ENCODE measurements around the gene FANK1.
A peak's percentile ranks its signal among the peaks of the same experiment; 100 is the strongest.

Gene FANK1

DNA sequence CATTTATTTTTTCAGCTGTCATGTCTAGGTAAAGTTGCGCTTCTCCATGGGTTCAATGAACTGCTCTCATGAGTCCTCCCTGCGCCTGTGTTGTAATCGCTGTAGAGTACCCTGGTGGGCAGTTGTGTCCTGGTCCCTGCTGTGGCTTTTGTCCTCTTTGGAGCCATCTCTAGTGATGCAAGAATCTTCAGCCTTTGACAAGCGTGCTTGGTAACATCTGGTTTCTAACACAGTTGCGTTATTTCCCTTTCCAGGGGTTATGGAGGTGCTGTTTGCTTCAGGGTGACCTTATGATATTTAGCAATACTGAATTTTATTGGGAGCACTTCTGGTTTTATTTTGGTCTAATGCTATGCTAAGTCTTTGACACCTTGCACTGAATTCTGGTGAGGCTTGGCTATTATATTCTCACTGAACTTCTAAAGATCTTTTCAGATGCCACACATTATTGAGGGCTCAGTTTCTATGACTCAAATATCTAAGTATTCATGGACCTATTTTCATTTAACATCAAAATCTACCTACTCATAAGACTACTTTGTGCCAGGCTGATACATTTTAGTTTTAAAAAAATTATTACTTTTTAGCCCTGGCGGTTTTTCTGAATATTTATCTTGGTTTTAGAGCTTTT, 88.6 kb downstream of the FANK1 start:
- DNase-seq (ENCODE audit: low spot score) (no peak), FAIRE-seq (no peak)

DNA sequence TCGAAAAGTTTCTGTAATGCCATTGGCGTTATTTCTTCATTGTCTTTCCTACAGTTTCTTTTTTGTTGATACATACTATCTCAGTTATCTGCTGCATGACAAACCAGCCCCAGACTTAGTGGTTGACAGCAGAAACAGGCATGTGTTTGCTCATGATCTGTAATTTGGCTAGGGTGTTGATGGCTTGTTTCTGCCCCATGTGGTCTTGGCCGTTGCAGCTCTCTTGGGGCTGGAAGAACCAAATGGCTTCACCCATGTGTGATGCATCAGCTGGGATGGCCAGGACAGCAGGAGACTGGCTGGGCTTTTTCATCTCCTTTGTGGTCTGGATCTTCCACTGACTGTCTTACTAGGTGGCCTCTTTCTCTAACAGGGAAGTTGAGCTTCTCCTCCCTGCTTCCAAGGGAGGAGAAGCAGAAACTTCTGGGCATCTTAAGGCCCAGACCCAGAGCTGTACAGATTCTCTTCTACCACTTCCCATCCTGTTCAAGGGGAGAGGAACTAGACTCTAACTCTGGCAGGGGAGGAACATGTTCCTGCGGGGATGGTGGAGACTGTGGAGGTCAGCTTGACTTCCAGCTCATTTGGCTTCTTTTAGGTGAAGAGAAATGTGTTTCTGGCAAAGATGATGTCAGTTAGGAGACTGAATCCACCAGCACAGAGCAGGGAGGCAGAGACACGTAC, 89.3 kb downstream of the FANK1 start:
- FAIRE-seq, result no peak

DNA sequence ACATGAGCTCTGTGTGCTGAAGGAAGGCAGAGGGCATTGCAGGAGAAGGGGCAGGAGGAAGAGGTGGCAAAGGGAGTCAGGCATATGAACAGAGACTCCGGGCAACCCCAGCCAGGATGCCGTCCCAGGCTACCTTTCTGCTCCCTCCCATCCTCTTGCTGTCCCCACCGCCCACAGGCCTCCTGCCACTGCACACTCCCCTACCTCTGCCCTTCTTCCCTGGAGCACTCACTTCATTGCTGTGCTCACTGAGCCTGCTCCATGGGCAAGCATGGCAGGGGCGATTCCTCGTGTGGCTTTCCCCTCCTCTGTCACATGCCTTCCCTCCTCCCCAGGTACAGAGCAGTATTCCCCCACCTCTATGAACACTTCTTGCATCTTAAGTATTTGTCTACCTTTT, 93.4 kb downstream of the FANK1 start:
- DNase-seq (ENCODE audit: low spot score), result no peak
- no peak for FAIRE-seq

More for the DNA sequence above, 89.3 kb downstream of the FANK1 start:
- no peak for DNase-seq (ENCODE audit: low spot score)

DNA sequence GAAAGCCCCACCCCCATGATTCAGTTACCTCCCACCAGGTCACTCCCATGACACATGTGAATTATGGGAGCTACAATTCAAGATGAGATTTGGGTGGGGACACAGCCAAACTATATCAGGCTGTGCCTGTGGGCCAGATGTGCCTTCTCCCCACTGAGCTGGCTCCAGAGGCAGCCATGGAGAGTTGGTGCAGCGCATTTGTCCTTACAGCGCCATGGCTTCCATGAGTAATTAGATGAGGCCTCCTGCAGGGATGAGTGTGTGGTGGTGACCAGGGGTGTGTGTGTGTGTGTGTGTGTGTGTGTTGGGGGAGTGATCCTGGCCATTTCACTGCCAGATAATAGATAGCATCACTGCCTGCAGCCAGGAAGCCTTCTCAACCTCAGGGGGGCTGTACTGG, 94.6 kb downstream of the FANK1 start:
- no peak for FAIRE-seq
- no peak for DNase-seq (ENCODE audit: low spot score)

DNA sequence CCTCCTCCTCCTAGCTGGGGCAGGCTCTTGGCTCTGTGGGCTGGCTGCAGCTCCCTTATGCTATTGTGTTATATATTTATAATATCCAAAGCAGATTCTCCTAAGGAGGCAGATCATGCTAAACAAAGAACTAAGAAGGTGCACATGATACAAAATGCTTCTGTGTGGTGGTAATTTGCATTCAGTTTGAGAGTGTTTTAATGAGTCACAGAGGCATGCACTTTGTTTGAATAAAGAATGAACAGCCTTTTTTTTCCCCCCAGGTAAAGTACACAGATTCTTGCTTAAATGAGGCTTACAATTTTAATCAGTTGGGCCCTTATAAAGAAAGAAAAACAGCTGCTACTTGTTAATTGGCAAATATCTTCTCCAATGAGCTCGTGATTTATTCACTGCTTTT, 95.0 kb downstream of the FANK1 start:
- DNase-seq (ENCODE audit: low spot score) (no peak), FAIRE-seq (no peak)

DNA sequence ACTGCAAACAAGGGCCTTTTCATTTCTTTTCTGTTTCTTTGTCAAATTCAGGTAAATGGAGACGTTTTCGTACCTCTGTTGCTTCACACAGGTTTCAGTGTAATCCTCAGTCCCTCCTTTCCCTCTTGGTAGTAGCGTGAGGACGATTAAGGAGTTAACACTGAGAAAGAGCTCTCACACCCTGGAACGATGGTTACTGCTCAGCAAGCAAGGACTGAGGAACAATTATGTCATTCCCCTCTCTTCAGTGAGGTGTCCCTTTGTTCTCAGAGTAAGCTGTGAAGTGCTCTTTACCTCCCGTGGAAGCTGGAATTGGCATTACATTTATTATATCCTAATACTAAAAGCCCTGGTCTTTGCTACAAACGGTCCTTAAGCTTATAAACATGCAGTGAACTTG, 95.9 kb downstream of the FANK1 start:
- DNase-seq (ENCODE audit: low spot score) (no peak), FAIRE-seq (no peak)

DNA sequence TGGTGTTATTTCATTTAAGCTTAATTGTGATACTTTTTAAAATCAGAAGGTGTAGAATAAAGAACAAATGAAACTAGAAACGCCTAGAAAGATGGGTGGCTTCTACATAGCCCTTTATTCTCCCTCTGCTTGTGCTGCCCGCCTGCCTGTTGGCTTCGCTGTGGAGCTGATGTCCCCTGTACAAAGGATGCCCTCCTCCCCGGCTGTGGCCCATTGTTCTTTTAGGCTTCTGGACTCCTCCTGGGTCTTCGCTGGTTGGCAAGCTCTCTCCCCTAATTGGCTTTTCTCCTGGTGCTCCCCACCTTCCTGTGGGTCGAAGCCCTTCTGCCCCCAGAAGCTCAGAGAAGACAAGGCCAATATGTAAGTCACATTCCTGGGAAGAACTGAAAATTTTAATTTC, 98.2 kb downstream of the FANK1 start:
- no peak for FAIRE-seq
- DNase-seq (ENCODE audit: low spot score), result no peak

DNA sequence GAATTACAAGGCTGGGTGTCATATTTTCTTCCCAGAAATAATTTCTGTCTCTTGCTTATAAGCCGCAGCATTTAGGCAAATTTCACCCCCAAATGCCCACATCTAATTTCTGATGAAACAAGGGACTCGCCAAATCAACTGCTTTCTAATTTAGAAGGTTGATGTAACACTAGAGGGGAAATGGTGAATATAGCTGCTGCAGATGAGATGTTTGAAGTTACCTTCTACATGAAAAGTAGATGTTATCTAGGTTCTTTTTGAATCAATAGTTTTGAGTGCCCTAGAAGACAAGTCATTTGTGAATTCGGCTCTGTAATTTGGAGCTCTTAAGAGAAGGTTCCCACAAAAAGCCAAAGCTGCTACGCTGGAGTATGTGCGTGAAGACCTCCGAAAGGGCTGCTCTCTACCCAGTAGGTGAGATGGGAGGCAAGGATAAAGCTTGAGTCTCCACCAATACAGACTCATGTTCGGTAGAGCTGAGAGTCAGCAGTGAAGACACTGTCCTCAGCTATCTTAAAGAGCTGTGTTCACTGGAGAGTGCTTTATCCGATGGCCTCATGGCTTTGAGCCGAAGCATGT, 99.5 kb downstream of the FANK1 start:
- no peak for FAIRE-seq
- no peak for DNase-seq (ENCODE audit: low spot score)

DNA sequence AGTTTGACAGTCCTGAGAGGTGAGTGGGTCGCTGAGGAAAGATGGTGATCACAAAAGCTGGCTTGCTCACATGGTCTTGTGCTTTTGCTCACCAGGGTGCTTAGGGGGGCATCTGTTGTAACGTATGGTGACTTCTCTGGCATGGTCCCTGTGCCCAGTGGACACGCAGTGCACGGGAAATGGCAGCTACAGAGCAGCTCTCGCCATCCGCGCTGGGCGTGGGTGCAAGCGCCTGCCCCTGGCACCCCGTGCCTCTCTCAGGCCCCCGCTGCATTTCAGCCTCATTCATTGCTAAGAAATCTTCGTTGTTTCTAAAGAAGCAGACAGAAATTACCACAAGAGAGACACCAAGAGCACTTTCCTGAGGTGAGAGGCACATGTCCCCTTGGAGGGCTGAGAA, 101.2 kb downstream of the FANK1 start:
- FAIRE-seq (no peak), DNase-seq (ENCODE audit: low spot score) (no peak)

DNA sequence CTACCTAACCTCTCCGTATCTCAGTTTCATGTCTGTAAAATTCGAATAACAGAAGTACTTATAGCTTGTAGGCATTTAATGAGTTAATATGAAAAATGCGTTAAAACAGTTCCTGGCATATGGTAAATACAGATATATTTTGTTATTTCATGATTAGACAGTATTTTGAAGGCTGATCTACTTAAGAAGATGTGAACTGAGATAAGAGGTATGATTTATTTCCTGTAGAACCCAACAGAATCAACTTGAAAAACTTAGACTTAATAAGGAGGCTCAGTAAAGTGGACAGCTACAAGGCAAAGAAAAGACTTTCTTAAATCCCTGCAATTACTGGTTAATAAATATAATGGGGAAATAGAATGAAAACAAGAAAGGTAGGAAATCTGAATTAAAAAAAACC, 103.3 kb downstream of the FANK1 start:
- FAIRE-seq (no peak), DNase-seq (ENCODE audit: low spot score) (no peak)

DNA sequence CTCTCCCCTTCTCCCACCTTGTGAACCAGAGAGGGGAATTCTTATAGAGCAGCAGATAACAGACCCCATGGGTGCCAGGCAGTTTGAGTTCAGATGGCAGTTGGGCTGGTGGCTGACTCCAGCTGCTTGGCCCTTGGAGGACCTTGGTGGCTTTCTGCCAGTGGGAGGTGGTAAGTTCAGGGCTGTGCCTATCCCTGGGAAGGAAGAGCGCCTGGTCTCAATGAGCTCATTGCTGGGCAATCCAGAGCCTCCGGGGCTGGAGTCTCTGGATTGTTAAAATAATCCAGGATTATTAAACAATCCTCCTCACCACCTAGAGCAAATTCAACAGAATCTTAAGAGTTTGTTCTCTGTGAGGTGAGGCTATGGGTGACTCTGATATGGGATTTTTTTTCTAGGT, 105.2 kb downstream of the FANK1 start:
- FAIRE-seq, result no peak
- DNase-seq (ENCODE audit: low spot score), result peak; percentile 66

DNA sequence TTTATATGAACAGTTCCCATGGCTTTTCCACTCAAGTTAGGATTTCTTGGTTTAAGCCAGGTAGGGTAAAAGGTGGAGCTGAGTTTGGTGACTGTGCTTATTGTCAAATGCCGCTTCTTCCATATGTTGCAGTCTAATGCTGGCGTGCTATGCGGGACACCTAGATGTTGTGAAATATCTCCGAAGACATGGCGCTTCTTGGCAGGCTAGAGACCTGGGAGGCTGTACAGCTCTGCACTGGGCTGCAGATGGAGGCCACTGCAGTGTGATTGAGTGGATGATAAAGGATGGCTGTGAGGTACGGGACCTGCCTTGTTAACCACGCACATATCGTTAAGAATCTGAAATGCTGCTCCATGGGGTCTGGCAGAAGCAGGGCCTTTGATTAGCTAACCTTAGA, 108.4 kb downstream of the FANK1 start:
- DNase-seq (ENCODE audit: low spot score) (no peak), FAIRE-seq (no peak)

DNA sequence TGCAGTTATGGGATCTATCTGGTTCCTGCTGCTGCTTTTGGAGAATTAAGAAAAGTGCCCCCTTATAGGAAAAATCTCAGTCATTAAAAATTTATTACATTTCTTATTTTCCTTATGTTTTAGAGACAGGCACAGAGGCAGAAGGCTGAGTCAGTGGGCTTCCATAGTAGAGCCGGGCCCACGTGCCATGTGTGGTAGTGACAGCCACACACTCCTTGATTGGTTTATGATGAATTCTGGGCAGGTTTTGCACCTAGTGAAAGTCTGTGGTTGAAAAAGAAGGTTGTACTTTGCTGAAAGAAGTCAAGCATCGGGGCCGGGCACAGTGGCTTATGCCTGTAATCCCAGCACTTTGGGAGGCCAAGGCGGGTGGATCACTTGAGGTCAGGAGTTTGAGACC, 109.9 kb downstream of the FANK1 start:
- FAIRE-seq, result no peak
- no peak for DNase-seq (ENCODE audit: low spot score)

DNA sequence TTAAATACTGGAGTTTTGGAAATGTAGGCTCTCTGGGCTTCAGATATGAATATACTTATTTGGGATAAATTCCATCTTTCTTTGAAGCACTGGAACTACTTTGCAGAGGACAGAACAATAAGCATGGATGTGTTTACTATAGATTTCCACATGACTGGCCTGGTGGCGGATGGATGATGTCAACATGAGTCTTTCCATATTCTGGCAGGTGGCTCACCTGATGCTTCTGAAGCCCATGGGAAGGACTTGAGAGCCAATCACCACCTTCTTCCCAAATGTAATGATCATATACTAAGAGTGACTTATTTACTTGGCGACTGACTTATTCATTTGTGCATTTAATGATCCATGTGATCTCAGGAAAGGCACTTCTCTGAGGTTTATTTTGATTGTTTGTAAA, 110.5 kb downstream of the FANK1 start:
- no peak for DNase-seq (ENCODE audit: low spot score)
- no peak for FAIRE-seq

DNA sequence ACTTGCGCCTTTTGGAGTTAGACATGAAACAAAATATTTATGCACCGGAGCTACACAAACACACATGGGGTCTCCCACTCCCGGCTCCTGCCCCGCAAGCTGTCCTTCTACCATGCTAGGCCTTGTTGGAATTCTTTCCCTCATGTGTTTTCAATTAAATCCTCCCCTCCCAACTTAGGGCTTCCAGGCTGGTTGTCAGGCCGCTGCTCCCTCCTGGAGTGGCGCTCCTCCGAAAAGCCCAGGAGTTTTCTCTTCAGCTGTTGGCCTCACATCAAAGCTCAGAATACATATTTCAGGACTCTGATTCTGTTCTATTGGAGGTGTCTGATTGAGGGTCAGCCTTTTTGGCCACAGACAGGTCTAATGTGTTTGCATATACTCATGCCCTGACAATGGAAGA, 113.3 kb downstream of the FANK1 start:
- DNase-seq (ENCODE audit: low spot score), result no peak
- FAIRE-seq, result no peak

DNA sequence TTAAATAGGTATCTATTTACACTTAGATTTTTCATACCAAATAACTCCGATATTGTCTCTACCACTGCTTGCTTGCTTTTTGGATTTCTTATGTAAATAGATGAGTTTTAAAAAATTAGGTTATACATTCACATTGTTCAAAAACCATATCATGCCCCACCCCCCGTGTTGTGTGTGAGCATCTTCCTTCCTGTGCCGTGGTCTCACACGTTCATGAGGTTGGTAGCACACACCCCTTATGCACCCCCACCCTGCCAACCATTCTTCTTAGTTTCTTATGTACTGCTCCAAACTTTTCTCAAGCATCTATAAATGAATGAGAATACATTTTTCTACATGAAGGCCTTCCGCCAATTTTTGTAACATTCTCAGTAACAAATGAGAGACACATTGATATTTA, 115.6 kb downstream of the FANK1 start:
- no peak for DNase-seq (ENCODE audit: low spot score)
- no peak for FAIRE-seq

DNA sequence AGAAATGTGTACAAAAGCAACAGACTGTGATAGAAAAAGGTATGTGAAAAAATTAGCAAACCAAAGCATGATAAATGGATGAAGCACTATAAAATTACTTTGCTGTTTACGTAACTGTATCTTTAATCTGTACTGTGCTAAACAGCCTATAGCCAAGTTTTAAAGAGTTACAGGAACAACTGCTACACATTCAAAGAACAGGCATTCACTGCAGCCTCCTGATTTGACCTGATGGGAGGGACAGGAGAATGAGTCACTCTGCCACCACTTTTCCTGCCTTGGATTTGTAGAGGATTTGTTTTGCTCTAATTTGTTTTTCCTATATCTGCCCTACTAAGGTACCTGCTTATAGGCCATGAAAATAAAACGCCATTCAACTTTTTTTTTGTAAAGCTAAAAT, 116.1 kb downstream of the FANK1 start:
- FAIRE-seq, result no peak
- peak; percentile 51 for DNase-seq (ENCODE audit: low spot score)

DNA sequence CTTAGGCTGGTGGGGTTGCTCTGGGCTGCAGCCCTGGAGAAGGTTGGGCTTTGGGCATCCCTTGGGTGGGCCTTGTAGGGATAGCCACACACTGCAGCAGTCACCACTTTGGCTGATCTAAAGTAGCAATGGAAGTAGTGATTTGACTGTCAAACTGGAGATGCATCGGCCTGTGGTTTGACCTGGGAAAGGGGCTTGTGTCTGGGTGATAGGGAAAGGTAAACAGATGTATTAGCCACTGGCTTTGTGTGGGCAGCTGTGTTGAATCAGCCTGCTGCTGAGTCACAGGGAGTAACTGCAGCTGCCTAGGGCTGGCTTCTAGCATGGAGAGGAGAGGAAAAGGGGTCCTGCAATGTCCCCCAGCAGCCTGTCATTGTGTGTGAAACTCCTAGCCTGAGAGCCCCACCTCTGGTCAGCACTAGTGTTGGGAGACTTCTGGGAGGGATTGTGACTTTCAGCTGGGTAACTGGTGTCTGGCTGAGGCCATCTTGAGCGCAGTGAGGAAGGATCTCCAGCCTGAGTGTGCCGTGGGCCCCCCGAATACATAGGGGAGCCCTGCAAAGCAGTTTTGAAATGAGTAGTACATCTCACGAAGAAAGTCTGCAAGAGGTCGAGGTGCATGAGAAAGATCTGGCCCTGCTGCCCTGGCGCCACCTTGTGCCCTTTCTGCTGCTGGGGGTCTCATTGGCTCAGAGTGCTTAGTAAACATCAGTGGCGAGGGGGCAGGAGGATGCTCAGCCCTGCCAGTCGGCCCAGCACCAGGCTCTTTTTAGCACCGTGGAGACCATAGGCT, 117.3 kb downstream of the FANK1 start:
- peak; percentile 79 for DNase-seq (ENCODE audit: low spot score)
- peak; percentile 94 for FAIRE-seq

DNA sequence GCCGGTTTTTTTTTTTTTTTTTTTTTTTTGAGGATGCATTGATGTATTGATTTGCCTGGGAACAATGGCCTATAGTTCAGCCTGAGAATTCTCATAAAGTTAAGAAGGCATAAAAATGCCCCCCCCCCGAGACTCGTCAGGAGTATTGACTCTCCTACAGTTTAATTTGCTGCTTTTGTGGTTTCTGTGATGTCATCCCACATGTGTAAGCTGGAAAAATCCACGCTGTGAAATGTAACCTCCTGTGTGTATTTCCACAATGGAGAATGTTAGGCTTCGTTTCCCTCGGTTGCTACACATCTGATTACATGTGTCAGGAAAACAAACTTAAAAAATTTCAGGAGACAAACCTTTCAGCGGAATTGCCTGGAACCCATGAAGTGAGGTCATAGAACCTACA, 117.9 kb downstream of the FANK1 start:
- DNase-seq (ENCODE audit: low spot score) (peak; percentile 30), FAIRE-seq (no peak)

DNA sequence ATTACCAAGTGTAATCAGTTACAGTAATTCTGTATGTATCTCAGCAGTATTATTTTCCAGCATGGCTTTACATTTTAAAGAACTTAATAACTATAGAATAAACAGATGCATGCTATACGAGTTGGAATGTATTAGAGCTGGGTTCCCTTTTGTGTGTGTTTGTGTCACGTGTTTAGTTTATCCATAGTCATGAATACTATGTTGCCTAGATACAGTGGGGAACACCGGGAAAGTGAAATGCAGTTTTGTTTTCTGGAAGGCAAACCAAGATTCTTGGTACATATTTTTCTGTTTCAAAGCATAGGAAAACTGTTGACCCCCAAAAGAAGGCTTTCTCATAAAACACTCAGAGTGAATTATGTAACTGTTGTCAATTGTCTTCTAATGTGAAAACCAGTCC, 119.0 kb downstream of the FANK1 start:
- DNase-seq (ENCODE audit: low spot score), result no peak
- FAIRE-seq, result no peak

DNA sequence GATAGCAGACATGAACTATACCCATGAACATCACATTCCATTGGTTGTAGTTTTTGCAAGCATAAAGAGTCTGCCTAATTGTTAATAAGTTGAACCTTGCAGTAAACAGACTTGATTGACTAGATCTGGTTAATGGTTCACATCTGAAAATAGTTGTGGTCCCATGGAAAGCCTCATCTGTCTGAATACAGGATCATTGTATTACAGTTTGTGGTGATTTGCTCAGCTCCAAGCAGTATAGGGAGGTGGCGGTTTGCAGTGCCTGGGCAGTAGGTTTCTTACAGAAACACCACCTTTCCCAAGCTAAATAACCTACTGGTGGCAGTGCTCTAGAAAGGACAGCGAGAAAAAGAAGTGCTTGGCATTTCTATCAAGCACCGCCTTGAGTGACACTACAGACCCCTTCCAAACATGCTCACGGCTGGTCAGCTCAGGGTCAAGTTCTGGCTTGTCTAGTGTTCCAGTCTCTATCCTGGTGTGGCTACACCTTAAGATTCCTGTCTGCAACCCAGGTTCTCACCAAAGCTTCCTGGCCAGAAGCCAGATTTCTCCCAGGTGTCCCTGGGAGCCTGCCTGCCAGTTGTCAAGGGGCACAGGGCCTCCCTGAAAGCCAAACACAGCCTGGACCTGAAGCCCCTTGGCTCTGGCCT, 119.9 kb downstream of the FANK1 start:
- no peak for DNase-seq (ENCODE audit: low spot score)
- FAIRE-seq, result no peak

DNA sequence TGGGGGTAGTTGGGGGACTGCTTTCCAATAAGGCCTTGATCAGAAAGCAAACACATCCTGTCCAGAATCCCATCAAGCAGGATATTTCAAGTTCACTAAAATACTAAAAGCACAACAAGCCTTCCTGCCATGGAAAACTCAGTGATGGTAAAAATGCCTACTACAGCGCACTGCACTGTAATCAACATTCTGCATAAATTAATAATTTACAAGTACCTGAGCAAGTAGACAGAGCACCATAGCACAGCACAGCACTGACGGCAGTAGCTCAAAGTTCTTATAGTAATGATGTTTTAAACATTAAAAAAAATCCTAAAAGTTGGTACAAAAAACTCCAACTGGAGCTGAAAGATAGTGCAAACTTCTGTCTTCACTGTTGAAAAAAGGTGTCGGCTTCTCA, 120.5 kb downstream of the FANK1 start:
- no peak for FAIRE-seq
- no peak for DNase-seq (ENCODE audit: low spot score)

Data from urothelium cell line (cell line).